VCaP (cell line): Measurements from ENCODE around the gene SLC16A7.

ENCODE experiments used
- H3K27ac ChIP-seq: fragments of 450-650 bp; 2 replicates; pipeline ENCODE4 v1.5.1; 2017
- TF ChIP-seq, protein P1 (sequence below): fragments of 450-650 bp; conservative IDR thresholded peaks from 2 replicates; pipeline ENCODE4 v1.5.1; 2017; ENCODE audit warnings: mild to moderate bottlenecking, moderate library complexity

SLC16A7 gene

GRCh38 chr12:59595883-59596540 is at the start of gene SLC16A7:
TSS of gene SLC16A7 (plus strand) at chr12:59596029. CDS start at chr12:59704802, 108,773 bp downstream.
- H3K27ac ChIP-seq: no peak within 1 kb of the TSS
- TF ChIP-seq, protein P1, sequence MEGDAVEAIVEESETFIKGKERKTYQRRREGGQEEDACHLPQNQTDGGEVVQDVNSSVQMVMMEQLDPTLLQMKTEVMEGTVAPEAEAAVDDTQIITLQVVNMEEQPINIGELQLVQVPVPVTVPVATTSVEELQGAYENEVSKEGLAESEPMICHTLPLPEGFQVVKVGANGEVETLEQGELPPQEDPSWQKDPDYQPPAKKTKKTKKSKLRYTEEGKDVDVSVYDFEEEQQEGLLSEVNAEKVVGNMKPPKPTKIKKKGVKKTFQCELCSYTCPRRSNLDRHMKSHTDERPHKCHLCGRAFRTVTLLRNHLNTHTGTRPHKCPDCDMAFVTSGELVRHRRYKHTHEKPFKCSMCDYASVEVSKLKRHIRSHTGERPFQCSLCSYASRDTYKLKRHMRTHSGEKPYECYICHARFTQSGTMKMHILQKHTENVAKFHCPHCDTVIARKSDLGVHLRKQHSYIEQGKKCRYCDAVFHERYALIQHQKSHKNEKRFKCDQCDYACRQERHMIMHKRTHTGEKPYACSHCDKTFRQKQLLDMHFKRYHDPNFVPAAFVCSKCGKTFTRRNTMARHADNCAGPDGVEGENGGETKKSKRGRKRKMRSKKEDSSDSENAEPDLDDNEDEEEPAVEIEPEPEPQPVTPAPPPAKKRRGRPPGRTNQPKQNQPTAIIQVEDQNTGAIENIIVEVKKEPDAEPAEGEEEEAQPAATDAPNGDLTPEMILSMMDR: no peak

DNA sequence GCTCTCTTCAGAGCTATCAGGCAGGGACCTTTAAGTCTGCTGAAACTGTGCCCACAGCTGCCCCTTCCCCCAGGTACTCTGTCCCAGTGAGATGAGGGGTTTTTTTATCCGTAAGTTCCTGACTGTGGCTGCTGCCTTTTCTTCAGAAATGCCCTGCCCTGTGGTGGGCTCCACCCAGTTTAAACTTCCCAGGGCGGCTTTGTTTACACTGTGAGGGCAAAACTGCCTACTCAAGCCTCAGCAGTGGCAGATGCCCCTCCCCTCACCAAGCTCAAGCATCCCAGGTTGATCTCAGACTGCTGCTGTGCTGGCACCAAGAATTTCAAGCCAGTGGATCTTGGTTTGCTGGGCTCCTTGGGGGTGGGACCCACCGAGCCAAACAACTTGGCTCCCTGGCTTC is 46.9 kb upstream of the SLC16A7 start:
- TF ChIP-seq, protein P1: no peak
- no peak overlapping the region for H3K27ac ChIP-seq

GRCh38 chr12:59559696-59560095 is 36.1 kb upstream of the SLC16A7 start:
- TF ChIP-seq, protein P1: no peak
- H3K27ac ChIP-seq: no peak overlapping the region

GRCh38 chr12:59570145-59570544 is 25.7 kb upstream of the SLC16A7 start:
- TF ChIP-seq, protein P1: no peak
- no peak overlapping the region for H3K27ac ChIP-seq

DNA sequence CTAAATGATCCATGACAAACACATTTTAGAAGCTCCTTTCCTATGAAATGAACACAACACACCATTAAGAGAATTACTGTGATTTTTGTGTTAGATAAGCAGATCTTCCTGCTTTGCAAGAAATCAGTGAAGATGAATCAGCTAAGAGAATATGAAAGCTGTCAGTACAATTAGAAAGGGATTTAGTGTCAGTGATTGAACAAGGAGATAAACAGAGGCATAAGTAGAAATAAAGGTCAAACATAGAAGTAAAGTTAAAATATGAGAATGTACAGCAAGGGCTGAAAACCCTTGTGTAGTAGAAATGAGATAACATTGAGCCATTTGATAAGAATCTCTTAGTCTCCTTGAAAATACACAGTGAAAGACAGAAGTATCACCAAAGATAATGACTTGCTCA is 21.4 kb upstream of the SLC16A7 start:
- no peak overlapping the region for H3K27ac ChIP-seq
- TF ChIP-seq, protein P1: no peak

GRCh38 chr12:59575826-59576225 is 20.0 kb upstream of the SLC16A7 start:
- TF ChIP-seq, protein P1: no peak

DNA sequence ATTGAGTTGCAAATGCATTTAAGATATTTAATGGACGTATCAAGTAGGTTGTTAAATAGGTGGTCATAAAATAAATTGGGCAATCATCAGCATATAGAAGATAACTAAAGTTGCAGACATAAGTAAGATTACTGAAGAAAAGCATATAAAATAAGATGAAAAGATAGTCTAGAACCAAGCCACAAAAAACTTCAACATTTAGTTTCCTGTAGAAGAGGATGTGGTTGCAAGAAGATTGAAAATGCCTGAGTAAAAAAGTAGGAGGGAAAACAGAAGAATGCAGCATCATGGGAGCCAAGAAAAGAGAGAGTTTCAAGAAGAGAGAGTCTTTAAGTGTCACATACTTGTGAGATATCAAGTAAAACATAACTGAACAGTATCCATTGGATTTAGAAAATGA is 17.6 kb upstream of the SLC16A7 start:
- H3K27ac ChIP-seq: no peak overlapping the region
- TF ChIP-seq, protein P1: no peak

More at GRCh38 chr12:59575826-59576225, 20.0 kb upstream of the SLC16A7 start:
- no peak overlapping the region for H3K27ac ChIP-seq
